T-helper 2 cell treated with Interferon-gamma antibody and Interleukin-4, amounts not matched to agents 100 ng/mL and 5 ng/mL, for 36 hours (primary cell): ENCODE results near the gene ACER3. TPM values are rescaled to one million over a fixed set of nuclear protein-coding genes. Genes with fewer than 3 reads are reported as not detected.
"Not testable (repeated sequence)": the region's sequence is repeated elsewhere in the genome, so short reads cannot be mapped to it uniquely, and the experiment has no call there.

Experiments used
- intact Hi-C: fragments of 100-400 bp; cut with micrococcal nuclease; formaldehyde crosslinking; loops from one replicate; pipeline ENCODE4 v1.15.1; 2023
- total RNA-seq: library from RNA; stranded (reverse); gene quantifications from 2 replicates; pipeline ENCODE4 v1.2.3, GENCODE V29; 2022

The ACER3 gene
- total RNA-seq, 1 donor from 2014 or later: 18.1 TPM

- intact Hi-C loops: no loop called here
Observed at GRCh38 chr11:76872959-76873827, 12.5 kb downstream of the ACER3 start.

GRCh38 chr11:76878014-76878413, 17.3 kb downstream of the ACER3 start:
- intact Hi-C loops: no loop called here

GRCh38 chr11:76880314-76880713, 19.6 kb downstream of the ACER3 start:
- intact Hi-C loops: no loop called here

DNA sequence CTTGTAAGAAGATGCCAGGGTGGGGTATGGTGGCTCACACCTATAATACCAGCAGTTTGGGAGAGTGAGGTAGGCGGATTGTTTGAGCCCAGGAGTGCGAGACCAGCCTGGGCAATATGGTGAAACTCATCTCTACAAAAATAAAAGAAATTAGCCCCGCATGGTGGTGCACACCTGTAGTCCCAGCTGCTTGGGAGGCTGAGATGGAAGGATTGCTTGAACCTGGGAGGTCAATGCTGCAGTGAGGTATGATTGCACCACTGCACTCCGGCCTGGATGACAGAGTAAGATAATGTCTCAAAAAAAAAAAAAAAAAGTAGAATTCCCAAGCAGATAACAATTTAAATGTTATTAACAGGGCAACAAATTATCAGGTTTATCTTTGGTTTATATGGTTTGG, 20.2 kb downstream of the ACER3 start:
- intact Hi-C loops: no loop called here

- intact Hi-C loops: no loop called here
Observed at GRCh38 chr11:76885390-76886097, 24.8 kb downstream of the ACER3 start.

DNA sequence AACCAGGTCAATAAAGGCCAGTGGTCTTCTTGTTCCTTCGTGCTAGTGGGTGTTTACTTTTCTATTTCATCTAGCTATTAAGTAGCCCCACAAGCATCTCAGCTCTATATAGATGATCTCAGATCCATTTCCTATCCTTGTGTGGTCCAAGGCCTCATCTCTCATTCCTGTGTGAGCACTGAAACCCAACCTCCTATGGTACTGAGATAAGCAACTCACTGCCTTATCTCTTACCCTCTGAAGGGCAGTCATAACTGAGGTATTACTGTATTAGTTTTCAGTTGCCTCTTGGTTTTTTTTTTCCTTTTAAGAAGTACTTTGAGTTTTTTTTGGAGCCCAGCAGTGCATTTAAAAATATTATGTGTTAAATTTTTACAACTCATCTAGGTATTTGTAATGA, 28.3 kb downstream of the ACER3 start:
- intact Hi-C loops: no loop called here

GRCh38 chr11:76889411-76889975, 28.8 kb downstream of the ACER3 start:
- intact Hi-C loops: no loop called here

DNA sequence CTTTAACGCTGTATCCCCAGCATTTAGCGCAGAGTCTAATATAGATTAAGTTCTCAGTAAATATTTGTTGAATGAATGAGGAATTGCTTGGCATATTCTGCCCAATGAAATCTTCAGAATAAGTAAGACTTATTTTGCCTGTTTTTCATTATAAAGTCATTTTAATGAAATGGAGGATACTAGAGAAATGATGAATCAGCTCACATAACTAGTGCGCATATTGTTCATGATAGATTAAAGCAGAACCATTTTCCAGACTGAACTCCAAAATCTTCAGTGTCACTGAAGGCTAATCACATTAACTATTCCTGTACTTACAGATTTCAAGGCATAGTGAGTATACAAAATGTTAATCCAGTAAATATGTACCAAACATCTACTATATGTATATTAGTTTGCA, 29.6 kb downstream of the ACER3 start:
- intact Hi-C loops: no loop called here

DNA sequence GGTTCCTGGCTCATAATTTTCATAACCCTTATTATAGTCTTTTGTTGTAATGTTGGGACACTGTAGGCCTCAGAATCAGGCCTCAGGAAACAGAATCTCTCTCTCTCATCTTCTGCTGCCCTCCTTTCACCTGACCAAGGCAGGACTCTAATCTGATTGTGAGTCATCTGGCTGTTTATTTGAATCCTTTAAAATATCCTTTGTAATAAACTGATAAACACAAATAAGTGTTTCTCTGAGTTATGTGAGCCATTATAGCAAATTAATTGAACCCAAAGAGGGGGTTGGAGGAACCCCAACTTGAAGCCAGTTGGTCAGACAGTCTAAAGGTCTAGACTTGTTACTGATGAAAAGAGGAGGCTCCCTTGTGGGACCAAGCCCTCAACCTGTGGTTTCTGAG, 30.6 kb downstream of the ACER3 start:
- intact Hi-C loops: no loop called here

DNA sequence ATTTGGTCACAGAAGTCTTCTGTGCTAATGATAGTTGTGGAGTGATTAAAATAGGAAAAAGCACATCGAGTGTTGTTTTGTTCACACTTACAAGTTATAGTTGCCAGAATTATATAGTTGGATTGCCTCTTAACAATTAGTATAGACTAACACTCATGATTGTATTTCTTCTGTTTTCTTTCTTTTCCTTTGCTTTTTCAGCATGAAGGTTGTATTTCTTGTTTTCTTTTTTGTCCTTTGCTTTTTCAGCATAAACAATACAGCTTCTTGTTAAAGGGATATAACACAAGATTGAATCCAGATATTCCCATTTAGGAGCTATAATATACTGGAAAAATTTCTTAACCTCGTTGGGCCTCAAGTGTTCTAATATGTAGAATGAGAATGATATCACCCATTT, 31.1 kb downstream of the ACER3 start:
- intact Hi-C loops: no loop called here

DNA sequence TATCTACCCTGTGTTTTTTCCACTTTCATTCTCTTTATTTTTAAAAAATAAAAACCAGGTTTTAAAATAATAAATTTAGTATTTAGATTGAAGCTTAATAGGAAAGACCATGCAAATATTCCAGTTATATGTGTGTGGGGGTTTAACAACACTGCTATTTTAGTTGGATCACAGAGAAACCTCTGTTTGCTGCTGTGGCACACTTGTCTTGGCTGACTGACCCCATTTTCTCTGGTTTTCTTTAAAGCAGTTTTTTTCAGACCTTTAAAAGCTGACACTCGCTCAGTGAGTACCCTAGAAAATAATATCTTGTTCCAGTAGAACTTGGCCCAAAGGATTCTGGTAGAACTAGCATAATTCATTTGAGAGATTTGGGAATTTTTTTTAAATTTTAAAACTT, 31.6 kb downstream of the ACER3 start:
- intact Hi-C loops: no loop called here

DNA sequence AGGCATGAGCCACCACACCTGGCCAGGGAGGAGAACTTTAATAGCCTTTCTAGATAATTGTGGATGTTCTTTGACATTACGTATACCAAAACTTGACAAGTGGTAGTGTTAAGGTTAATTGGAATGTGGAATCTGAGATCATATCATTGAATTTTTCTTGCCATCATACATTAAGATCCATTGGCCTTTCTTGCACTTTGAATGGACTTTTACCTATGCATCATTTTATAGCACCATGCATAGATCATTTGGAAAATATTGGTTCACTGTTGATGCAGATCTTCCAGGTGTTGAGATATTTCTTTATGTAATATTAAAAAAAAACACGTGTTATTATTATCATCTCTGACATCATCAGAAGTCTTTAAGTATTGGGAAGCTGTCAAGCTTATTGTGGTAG, 36.5 kb downstream of the ACER3 start:
- intact Hi-C loops: no loop called here

DNA sequence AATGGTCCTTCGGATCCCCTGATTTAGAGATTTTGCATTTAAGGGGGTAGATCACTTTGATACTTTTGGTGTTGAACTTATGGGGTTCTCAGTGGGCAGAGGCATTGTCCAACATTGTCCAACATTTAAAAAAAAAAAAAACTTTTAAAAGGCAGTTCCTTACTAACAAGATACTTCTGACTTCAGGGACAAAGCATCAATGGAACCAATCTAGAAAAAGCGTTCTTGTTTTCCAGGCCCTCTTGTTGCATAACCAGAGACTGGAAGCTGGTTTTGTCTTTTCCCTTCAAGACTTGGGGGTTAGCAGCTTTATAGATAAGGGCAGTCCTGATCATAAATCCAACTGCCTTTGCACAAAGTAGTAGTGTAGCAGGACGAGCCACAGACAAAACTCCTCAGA, 40.4 kb downstream of the ACER3 start:
- intact Hi-C loops: no loop called here

DNA sequence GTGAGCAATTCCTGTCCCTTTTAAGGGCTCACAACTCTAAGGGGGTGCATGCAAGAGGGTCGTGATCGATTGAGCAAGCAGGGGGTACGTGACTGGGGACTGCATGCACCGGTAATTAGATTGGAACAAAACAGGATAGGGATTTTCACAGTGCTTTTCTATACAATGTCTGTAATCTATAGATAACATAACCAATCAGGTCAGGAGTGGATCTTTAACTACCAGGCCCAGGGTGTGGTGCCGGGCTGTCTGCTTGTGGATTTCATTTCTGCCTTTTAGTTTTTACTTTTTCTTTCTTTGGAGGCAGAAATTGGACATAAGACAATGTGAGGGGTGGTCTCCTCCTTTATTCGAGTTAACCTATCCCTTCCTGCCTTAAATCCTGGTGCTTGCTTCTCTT, 40.9 kb downstream of the ACER3 start:
- intact Hi-C loops: not testable (repeated sequence)

GRCh38 chr11:76902121-76903014, 41.6 kb downstream of the ACER3 start:
- intact Hi-C loops: no loop called here

GRCh38 chr11:76903325-76903724, 42.6 kb downstream of the ACER3 start:
- intact Hi-C loops: no loop called here

- intact Hi-C loops: no loop called here
Observed at GRCh38 chr11:76910620-76911414, 50.1 kb downstream of the ACER3 start.

DNA sequence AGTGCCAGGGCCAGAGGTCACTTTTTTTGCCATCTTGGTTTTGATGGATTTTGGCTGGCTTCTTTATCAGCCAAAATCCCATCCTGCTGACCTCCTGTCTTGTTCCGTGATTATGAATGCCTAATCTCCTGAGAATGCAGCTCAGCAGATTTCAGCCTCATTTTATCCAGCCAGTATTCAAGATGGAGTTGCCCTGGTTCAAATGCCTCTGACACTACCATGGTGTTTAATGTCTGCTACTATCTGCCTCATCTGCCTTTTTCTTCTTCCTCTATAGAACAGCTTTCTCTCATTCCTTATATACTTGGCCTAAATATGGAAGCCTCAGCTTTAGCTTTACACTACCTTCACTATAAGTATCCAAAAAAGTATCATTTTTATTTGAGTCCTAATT, 50.7 kb downstream of the ACER3 start:
- intact Hi-C loops: no loop called here

DNA sequence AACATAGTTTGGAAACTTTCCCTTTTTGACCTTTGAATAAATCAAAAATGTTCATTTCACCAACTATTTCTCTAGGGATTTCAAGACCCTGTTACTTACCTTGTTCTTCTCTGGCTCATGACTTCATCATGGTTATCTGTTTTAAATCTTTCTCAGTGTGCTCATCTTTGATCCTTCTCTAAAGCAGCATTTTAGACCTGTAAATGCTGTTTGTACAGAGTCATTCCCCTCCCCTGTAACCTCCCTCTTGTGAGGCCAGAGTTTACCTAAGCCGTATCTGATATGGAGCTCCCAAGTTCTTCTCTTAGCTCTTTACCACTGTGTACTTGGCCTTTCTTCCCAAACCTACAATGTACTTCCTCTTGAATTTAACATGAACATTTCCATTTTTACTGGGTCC, 56.0 kb downstream of the ACER3 start:
- intact Hi-C loops: no loop called here

DNA sequence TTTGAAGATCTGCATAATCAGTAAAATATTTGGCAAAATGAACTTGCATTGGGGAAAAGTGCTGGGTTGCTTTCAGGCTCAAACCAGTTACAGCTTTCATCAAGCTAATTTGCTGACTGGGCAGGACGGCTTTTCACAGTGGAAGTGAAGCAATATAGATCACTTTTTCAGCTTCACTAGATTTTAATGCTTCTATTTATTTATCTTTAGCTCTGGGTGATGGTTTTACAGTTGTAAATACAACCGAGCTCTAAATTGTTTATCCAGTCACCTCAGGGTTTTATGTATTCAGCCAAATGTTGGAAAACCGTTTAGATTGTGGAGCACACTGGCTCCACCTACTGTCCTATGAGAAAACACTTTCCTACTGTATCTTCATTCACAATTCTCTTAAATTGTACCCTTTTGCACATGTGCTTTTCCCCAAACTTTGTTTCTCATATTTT, 58.2 kb downstream of the ACER3 start:
- intact Hi-C loops: loop anchor here (1.0 kb wide), 3 partner anchors 59 to 185 kb away; partner anchors contain the start of gene ACER3
